ENCODE measurements around the gene GGCX. TPM values are rescaled to one million over a fixed set of nuclear protein-coding genes. Genes with fewer than 3 reads are reported as not detected.
A peak's percentile ranks its signal among the peaks of the same experiment; 100 is the strongest.

The GGCX gene
- total RNA-seq, 1 donor from 2014 or later: 43.4 TPM

GRCh38 chr2:85557130-85557529, 4.2 kb downstream of the GGCX start:
- Mint-ChIP-seq H3K27ac (ENCODE audit: unreplicated experiment) (no peak overlapping the region), H3K4me1 (peaks cover 22% of the 10 kb centered on the region), H3K4me3 (no peak overlapping the region), H3K27me3 (ENCODE audit: low read depth) (no peaks in the 10 kb centered on the region), H3K9me3 (no peaks in the 10 kb centered on the region), H3K36me3 (ENCODE audit: low read depth) (peaks cover 1% of the 10 kb centered on the region)
- no peak for TF ChIP-seq CTCF (conservative IDR thresholded peaks at IDR 0.05)
- no peak for DNase-seq (ENCODE audit: low read depth, low spot score)

- Mint-ChIP-seq H3K4me3 (peak overlapping the region; percentile 27), H3K4me1 (peaks cover 10% of the 10 kb centered on the region), H3K36me3 (ENCODE audit: low read depth) (peaks cover 4% of the 10 kb centered on the region), H3K9me3 (no peaks in the 10 kb centered on the region), H3K27ac (ENCODE audit: unreplicated experiment) (no peak overlapping the region), H3K27me3 (ENCODE audit: low read depth) (no peaks in the 10 kb centered on the region)
- no peak for TF ChIP-seq CTCF (conservative IDR thresholded peaks at IDR 0.05)
- no peak for DNase-seq (ENCODE audit: low read depth, low spot score)
Observed at GRCh38 chr2:85554980-85555612, 6.2 kb downstream of the GGCX start.

- DNase-seq (ENCODE audit: low read depth, low spot score): no peak
- H3K27ac Mint-ChIP-seq (ENCODE audit: unreplicated experiment): no peak overlapping the region
- H3K36me3 Mint-ChIP-seq (ENCODE audit: low read depth): peaks cover 4% of the 10 kb centered on the region
- H3K4me1 Mint-ChIP-seq: peaks cover 4% of the 10 kb centered on the region
- H3K27me3 Mint-ChIP-seq (ENCODE audit: low read depth): no peaks in the 10 kb centered on the region
- no peaks in the 10 kb centered on the region for H3K9me3 Mint-ChIP-seq
- TF ChIP-seq CTCF (conservative IDR thresholded peaks at IDR 0.05): no peak
- no peak overlapping the region for H3K4me3 Mint-ChIP-seq
Observed at GRCh38 chr2:85553184-85553583, 8.1 kb downstream of the GGCX start.

GRCh38 chr2:85551698-85552678, 9.3 kb downstream of the GGCX start:
- peak; percentile 94 for TF ChIP-seq CTCF (conservative IDR thresholded peaks at IDR 0.05)
- H3K9me3 Mint-ChIP-seq: no peaks in the 10 kb centered on the region
- H3K27ac Mint-ChIP-seq (ENCODE audit: unreplicated experiment): no peak overlapping the region
- H3K27me3 Mint-ChIP-seq (ENCODE audit: low read depth): no peaks in the 10 kb centered on the region
- H3K4me3 Mint-ChIP-seq: peak overlapping the region; percentile 73
- peak; percentile 87 for DNase-seq (ENCODE audit: low read depth, low spot score)
- H3K4me1 Mint-ChIP-seq: peaks cover 4% of the 10 kb centered on the region
- peaks cover 4% of the 10 kb centered on the region for H3K36me3 Mint-ChIP-seq (ENCODE audit: low read depth)

- H3K9me3 Mint-ChIP-seq: no peaks in the 10 kb centered on the region
- no peak overlapping the region for H3K4me3 Mint-ChIP-seq
- peaks cover 4% of the 10 kb centered on the region for H3K4me1 Mint-ChIP-seq
- no peak for DNase-seq (ENCODE audit: low read depth, low spot score)
- peaks cover 4% of the 10 kb centered on the region for H3K27me3 Mint-ChIP-seq (ENCODE audit: low read depth)
- H3K36me3 Mint-ChIP-seq (ENCODE audit: low read depth): peaks cover 7% of the 10 kb centered on the region
- H3K27ac Mint-ChIP-seq (ENCODE audit: unreplicated experiment): no peak overlapping the region
- no peak for TF ChIP-seq CTCF (conservative IDR thresholded peaks at IDR 0.05)
Observed at GRCh38 chr2:85550486-85550885, 10.8 kb downstream of the GGCX start.

All from neural crest cell (in vitro differentiated cells).